WTC11 (cell line): ENCODE results near the gene HUS1.

ENCODE experiments used
- CTCF ChIP-seq: fragments of 200-600 bp; IDR thresholded peaks from 2 replicates; pipeline ENCODE4 v1.8.0; 2022; ENCODE audit warnings: antibody characterized with exemption
- FOXP1 ChIP-seq: sonication (generic); formaldehyde crosslinking; IDR thresholded peaks from 2 replicates; pipeline ENCODE4 v1.8.0; 2022; ENCODE audit warnings: missing genetic modification reagents, mild to moderate bottlenecking, moderate library complexity, borderline replicate concordance
- GABPB1 ChIP-seq: sonication (generic); formaldehyde crosslinking; IDR thresholded peaks from 2 replicates; pipeline ENCODE4 v1.8.1; 2023; ENCODE audit warnings: mild to moderate bottlenecking, missing genetic modification reagents
- HMGXB4 ChIP-seq: sonication (generic); formaldehyde crosslinking; IDR thresholded peaks from 2 replicates; pipeline ENCODE4 v1.8.1; 2023; ENCODE audit warnings: mild to moderate bottlenecking, moderate library complexity, missing genetic modification reagents
- SP1 ChIP-seq: sonication (generic); formaldehyde crosslinking; conservative IDR thresholded peaks from 2 replicates; pipeline ENCODE4 v1.8.1; 2022; ENCODE audit warnings: missing genetic modification reagents
- USF1 ChIP-seq: sonication (generic); formaldehyde crosslinking; IDR thresholded peaks from 2 replicates; pipeline ENCODE4 v1.8.0; 2022; ENCODE audit warnings: mild to moderate bottlenecking, missing genetic modification reagents
- ZBTB21 ChIP-seq: sonication (generic); formaldehyde crosslinking; IDR thresholded peaks from 2 replicates; pipeline ENCODE4 v1.8.1; 2023; ENCODE audit warnings: mild to moderate bottlenecking, missing genetic modification reagents, borderline replicate concordance
- ZMAT4 ChIP-seq: fragments of 250-450 bp; sonication (Bioruptor Pico); IDR thresholded peaks from 2 replicates; pipeline ENCODE4 v1.9.0; 2021; ENCODE audit warnings: mild to moderate bottlenecking
- ZSCAN18 ChIP-seq: fragments of 250-450 bp; sonication (Bioruptor Pico); IDR thresholded peaks from 2 replicates; pipeline ENCODE4 v2.1.2; 2022; ENCODE audit warnings: mild to moderate bottlenecking, moderate library complexity

- TF ChIP-seq CTCF (no peak), ZBTB21 (no peak), ZSCAN18 (CRISPR knock-in tag) (no peak), USF1 (CRISPR knock-in tag) (no peak), FOXP1 (no peak), GABPB1 (CRISPR knock-in tag) (no peak), HMGXB4 (no peak), SP1 (CRISPR knock-in tag) (no peak), ZMAT4 (CRISPR knock-in tag) (no peak)
Measured at GRCh38 chr7:47953822-47954221, 25.6 kb downstream of the HUS1 start.
